Measurements from ENCODE around the gene NAA16.

Gene NAA16

DNA sequence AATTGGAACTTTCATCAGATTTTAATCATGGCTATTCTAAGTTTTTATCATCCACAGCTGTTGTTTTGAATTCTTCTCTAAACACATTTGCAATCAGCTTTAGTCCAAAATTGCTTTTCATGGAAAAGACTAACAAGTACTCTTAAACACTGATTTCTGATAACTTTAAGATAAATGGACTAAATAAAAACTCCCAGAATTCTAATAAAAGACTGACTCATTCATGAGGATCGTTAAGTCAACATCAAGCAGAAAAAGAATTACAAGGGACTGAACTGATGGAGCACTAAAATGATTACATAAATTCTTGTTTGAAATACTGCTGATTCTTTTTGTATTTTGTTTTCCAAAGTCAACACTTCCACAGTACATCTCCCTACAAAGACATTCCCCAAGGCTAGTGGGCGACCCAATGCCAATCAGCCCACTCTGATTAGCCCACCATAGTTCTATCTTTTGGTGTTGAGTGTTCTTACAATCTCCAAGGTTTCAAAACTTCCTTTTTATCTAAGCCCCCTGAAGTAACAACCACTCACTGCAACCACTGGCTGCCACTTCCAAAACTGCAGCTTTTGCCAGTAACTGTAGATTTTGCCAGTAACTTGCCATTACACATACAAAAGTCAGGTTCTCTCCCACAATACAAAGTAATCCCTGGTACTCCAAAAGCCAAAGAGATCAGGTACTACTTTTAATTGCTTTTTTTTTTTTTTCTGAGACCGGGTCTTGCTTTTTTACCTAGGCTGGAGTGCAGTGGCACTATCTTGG is 14.0 kb upstream of the NAA16 start:
- Mint-ChIP-seq H3K27me3 (ENCODE audit: low read depth, poor library complexity) (peaks cover 5% of the 10 kb centered on the region), H3K27ac (no peak overlapping the region), H3K4me3 (no peak overlapping the region), H3K36me3 (ENCODE audit: low read depth) (peaks cover under 1% of the 10 kb centered on the region), H3K9me3 (peaks cover 10% of the 10 kb centered on the region), H3K4me1 (no peaks in the 10 kb centered on the region)
- no peak for DNase-seq
- TF ChIP-seq CTCF (IDR thresholded peaks at IDR 0.05) = no peak

- Mint-ChIP-seq H3K27me3 (ENCODE audit: low read depth, poor library complexity) (peaks cover 5% of the 10 kb centered on the region), H3K27ac (no peak overlapping the region), H3K4me3 (no peak overlapping the region), H3K9me3 (peaks cover 6% of the 10 kb centered on the region), H3K36me3 (ENCODE audit: low read depth) (no peaks in the 10 kb centered on the region), H3K4me1 (no peaks in the 10 kb centered on the region)
- DNase-seq = no peak
- no peak for TF ChIP-seq CTCF (IDR thresholded peaks at IDR 0.05)
Observed at GRCh38 chr13:41299316-41300094, 11.6 kb upstream of the NAA16 start.

- Mint-ChIP-seq H3K4me1 (no peaks in the 10 kb centered on the region), H3K9me3 (no peaks in the 10 kb centered on the region), H3K4me3 (no peak overlapping the region), H3K27me3 (ENCODE audit: low read depth, poor library complexity) (peaks cover 23% of the 10 kb centered on the region), H3K27ac (no peak overlapping the region), H3K36me3 (ENCODE audit: low read depth) (no peaks in the 10 kb centered on the region)
- TF ChIP-seq CTCF (IDR thresholded peaks at IDR 0.05) = no peak
- DNase-seq = no peak
Observed at GRCh38 chr13:41302743-41303142, 8.3 kb upstream of the NAA16 start.

GRCh38 chr13:41304551-41304950 is 6.5 kb upstream of the NAA16 start:
- no peak for TF ChIP-seq CTCF (IDR thresholded peaks at IDR 0.05)
- H3K36me3 Mint-ChIP-seq (ENCODE audit: low read depth) = no peaks in the 10 kb centered on the region
- no peak for DNase-seq
- H3K4me1 Mint-ChIP-seq = no peaks in the 10 kb centered on the region
- no peaks in the 10 kb centered on the region for H3K9me3 Mint-ChIP-seq
- H3K27ac Mint-ChIP-seq = no peak overlapping the region
- peaks cover 18% of the 10 kb centered on the region for H3K27me3 Mint-ChIP-seq (ENCODE audit: low read depth, poor library complexity)
- H3K4me3 Mint-ChIP-seq = no peak overlapping the region

DNA sequence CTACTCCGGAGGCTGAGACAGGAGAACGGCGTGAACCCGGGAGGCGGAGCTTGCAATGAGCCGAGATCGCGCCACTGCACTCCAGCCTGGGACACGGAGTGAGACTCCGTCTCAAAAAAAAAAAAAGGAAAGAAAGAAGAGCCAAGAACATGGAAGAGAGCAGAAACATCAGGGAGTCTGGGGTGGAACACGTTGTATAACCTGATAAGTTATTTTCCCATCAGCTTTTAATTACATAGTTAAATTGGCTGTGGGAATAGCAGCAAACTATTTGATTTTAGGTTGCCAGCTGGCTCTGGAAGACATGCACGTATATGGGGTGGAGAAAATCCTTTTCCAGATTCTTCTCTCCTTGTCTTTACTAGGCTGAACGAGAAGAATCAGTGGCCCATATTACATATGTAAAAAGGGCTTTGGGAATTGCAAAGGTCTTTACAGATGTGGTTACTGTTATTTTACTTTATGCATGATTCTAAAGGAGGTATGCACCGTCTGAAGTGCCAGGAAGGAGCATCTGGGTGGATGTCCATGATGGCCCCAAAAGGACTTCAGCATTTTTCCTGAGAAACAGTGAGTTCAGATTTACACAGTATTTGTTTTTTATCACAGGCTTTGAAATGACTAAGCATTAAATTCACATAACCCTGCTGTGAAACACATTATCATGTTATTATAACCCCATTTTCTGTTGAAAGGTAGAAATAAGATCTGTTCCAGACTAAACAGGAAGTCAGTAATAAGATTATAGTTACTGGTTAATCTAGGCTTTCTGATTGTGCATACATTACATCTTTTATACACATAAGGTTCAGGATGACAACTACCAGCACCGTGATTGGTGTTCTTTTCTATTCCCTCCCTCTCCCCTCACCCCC is 4.6 kb upstream of the NAA16 start:
- H3K27ac Mint-ChIP-seq = no peak overlapping the region
- DNase-seq = no peak
- no peak overlapping the region for H3K4me3 Mint-ChIP-seq
- no peak for TF ChIP-seq CTCF (IDR thresholded peaks at IDR 0.05)
- peaks cover 18% of the 10 kb centered on the region for H3K27me3 Mint-ChIP-seq (ENCODE audit: low read depth, poor library complexity)
- peaks cover 6% of the 10 kb centered on the region for H3K4me1 Mint-ChIP-seq
- H3K9me3 Mint-ChIP-seq = no peaks in the 10 kb centered on the region
- no peaks in the 10 kb centered on the region for H3K36me3 Mint-ChIP-seq (ENCODE audit: low read depth)
